ENCODE results near the gene SMARCA5.
"Not testable (repeated sequence)": the region's sequence is repeated elsewhere in the genome, so short reads cannot be mapped to it uniquely, and the experiment has no call there.

SMARCA5 gene

GRCh38 chr4:143513314-143514168, at the start of gene SMARCA5:
TSS of gene SMARCA5 (plus strand) at chr4:143513702. CDS start at chr4:143513925, 223 bp downstream.
- DNase-seq (ENCODE audit: low read depth), result peak; percentile 90

- no peak for DNase-seq (ENCODE audit: low read depth)
Measured at GRCh38 chr4:143473334-143474126, 40.0 kb upstream of the SMARCA5 start.

- DNase-seq (ENCODE audit: low read depth), result no peak
Measured at GRCh38 chr4:143477487-143477886, 36.0 kb upstream of the SMARCA5 start.

GRCh38 chr4:143481361-143481760, 32.1 kb upstream of the SMARCA5 start:
- DNase-seq (ENCODE audit: low read depth), result no peak

GRCh38 chr4:143482840-143483239, 30.7 kb upstream of the SMARCA5 start:
- no peak for DNase-seq (ENCODE audit: low read depth)

- DNase-seq (ENCODE audit: low read depth), result no peak
Measured at GRCh38 chr4:143486314-143486713, 27.2 kb upstream of the SMARCA5 start.

- DNase-seq (ENCODE audit: low read depth), result no peak
Measured at GRCh38 chr4:143488687-143489086, 24.8 kb upstream of the SMARCA5 start.

GRCh38 chr4:143489106-143489505, 24.4 kb upstream of the SMARCA5 start:
- DNase-seq (ENCODE audit: low read depth), result no peak

GRCh38 chr4:143498021-143498420, 15.5 kb upstream of the SMARCA5 start:
- DNase-seq (ENCODE audit: low read depth), result no peak

- DNase-seq (ENCODE audit: low read depth), result no peak
Measured at GRCh38 chr4:143502231-143502630, 11.3 kb upstream of the SMARCA5 start.

- no peak for DNase-seq (ENCODE audit: low read depth)
Measured at GRCh38 chr4:143506031-143506430, 7.5 kb upstream of the SMARCA5 start.

- no peak for DNase-seq (ENCODE audit: low read depth)
Measured at GRCh38 chr4:143511906-143512305, 1.6 kb upstream of the SMARCA5 start.

- DNase-seq (ENCODE audit: low read depth), result no peak
Measured at GRCh38 chr4:143512978-143513313, 556 bp upstream of the SMARCA5 start.

GRCh38 chr4:143514169-143514495, 630 bp downstream of the SMARCA5 start:
- DNase-seq (ENCODE audit: low read depth), result no peak

GRCh38 chr4:143514497-143514896, 995 bp downstream of the SMARCA5 start:
- DNase-seq (ENCODE audit: low read depth), result no peak

GRCh38 chr4:143514901-143515300, 1.4 kb downstream of the SMARCA5 start:
- no peak for DNase-seq (ENCODE audit: low read depth)

GRCh38 chr4:143515905-143516304, 2.4 kb downstream of the SMARCA5 start:
- DNase-seq (ENCODE audit: low read depth), result no peak

GRCh38 chr4:143517764-143518163, 4.3 kb downstream of the SMARCA5 start:
- DNase-seq (ENCODE audit: low read depth), result no peak

GRCh38 chr4:143524211-143524610, 10.7 kb downstream of the SMARCA5 start:
- DNase-seq (ENCODE audit: low read depth), result no peak

- not testable (repeated sequence) for DNase-seq (ENCODE audit: low read depth)
Measured at GRCh38 chr4:143528046-143528445, 14.5 kb downstream of the SMARCA5 start.

- DNase-seq (ENCODE audit: low read depth), result no peak
Measured at GRCh38 chr4:143531380-143531779, 17.9 kb downstream of the SMARCA5 start.

- no peak for DNase-seq (ENCODE audit: low read depth)
Measured at GRCh38 chr4:143531788-143532491, 18.4 kb downstream of the SMARCA5 start.
